K562 (cell line): Measurements from ENCODE around the gene IREB2. TPM values are rescaled to one million over a fixed set of nuclear protein-coding genes. Genes with fewer than 3 reads are reported as not detected.
"Not testable (repeated sequence)": the region's sequence is repeated elsewhere in the genome, so short reads cannot be mapped to it uniquely, and the experiment has no call there.

ENCODE experiments used
- ATAC-seq: fragments of 200-7000 bp; cut with Tn5 transposase; 3 replicates; pipeline ENCODE4 v1.9.1; 2020; ENCODE audit warnings: moderate library complexity
- BruUV-seq: library from RNA; stranded (reverse); fragments of 400-500 nt; replicated peaks from 2 replicates; lab custom pipeline; 2021; lab: Mats Ljungman, UMichigan
- CTCF ChIA-PET: fragments of 300-600 bp; formaldehyde crosslinking; extraction: SDS; loops from one replicate; lab custom pipeline; 2021; ENCODE audit warnings: low intra/inter-chr PET ratio; lab: Yijun Ruan, JAX
- POLR2A ChIA-PET: fragments of 300-600, 350-650 bp; sonication (Branson Sonifier 250); formaldehyde crosslinking; extraction: SDS; loops from one replicate; lab custom pipeline; 2021; ENCODE audit warnings: antibody characterized with exemption, inconsistent platforms; lab: Yijun Ruan, JAX
- DNase-seq, 4 experiments: peaks; one replicate each; pipeline versions ENCODE4 v3.0.0 to v3.0.0-alpha.2; 2011 to 2018; ENCODE audit warnings: low spot score in 3 of 4, mixed read lengths in 3 of 4; ENCODE audit errors: extremely low read depth in 1 of 4
- FAIRE-seq: peaks from 2 replicates; lab custom pipeline; 2011; peaks lifted over from hg19 to GRCh38; lab: Jason Lieb, UNC
- H2AFZ ChIP-seq: 2 replicates; pipeline ENCODE4 v1.6.0; 2011; ENCODE audit warnings: low read depth, low read length, control low read depth, inconsistent platforms
- H3K27ac ChIP-seq: fragments of 200-600 bp; 3 replicates; pipeline ENCODE4 v1.8.0; 2011; ENCODE audit warnings: low read depth, mild to moderate bottlenecking, control low read depth, inconsistent platforms, low read length, moderate library complexity, mixed read lengths; ENCODE audit errors: extremely low read depth
- H3K27me3 ChIP-seq, 2 experiments: fragments of 300-600 bp in 1 of 2; 2 replicates in 1 of 2; 3 replicates in 1 of 2; pipeline versions ENCODE4 v1.6.0 to v1.8.0; 2011; ENCODE audit warnings: inconsistent platforms in 2 of 2, low read length in 2 of 2, mild to moderate bottlenecking in 1 of 2, mixed read lengths in 1 of 2, moderate library complexity in 1 of 2; ENCODE audit not compliant: control insufficient read depth in 2 of 2, insufficient read depth in 2 of 2
- H3K36me3 ChIP-seq: fragments of 300-600 bp; 3 replicates; pipeline ENCODE4 v1.8.0; 2011; ENCODE audit warnings: mild to moderate bottlenecking, low read length, inconsistent platforms; ENCODE audit not compliant: control insufficient read depth, insufficient read depth
- H3K4me1 ChIP-seq, 2 experiments: fragments of 200-600 bp in 1 of 2; replicated peaks in 1 of 2; 2 replicates in 1 of 2; 3 replicates in 1 of 2; pipeline versions ENCODE4 v1.5.1 to v1.8.0; 2011; ENCODE audit warnings: inconsistent platforms in 2 of 2, low read length in 2 of 2, mild to moderate bottlenecking in 1 of 2, mixed read lengths in 1 of 2, moderate library complexity in 1 of 2; ENCODE audit not compliant: control insufficient read depth in 2 of 2, insufficient read depth in 2 of 2
- H3K4me2 ChIP-seq: 2 replicates; pipeline ENCODE4 v1.6.1; 2011; ENCODE audit warnings: low read length, control low read depth, inconsistent platforms, mixed read lengths; ENCODE audit not compliant: insufficient read depth
- H3K4me3 ChIP-seq: fragments of 200-600 bp; sonication (generic), shearing (Covaris generic); 2 replicates; pipeline ENCODE4 v1.5.1; 2016; ENCODE audit warnings: control low read depth, inconsistent platforms
- H3K79me2 ChIP-seq: fragments of 200-600 bp; 3 replicates; pipeline ENCODE4 v1.8.0; 2011; ENCODE audit warnings: low read length, inconsistent platforms; ENCODE audit not compliant: control insufficient read depth, insufficient read depth
- H3K9ac ChIP-seq, 2 experiments: 2 replicates each; pipeline versions ENCODE4 v1.6.0 to v1.6.1; 2011; ENCODE audit warnings: low read depth in 2 of 2, low read length in 2 of 2, control low read depth in 1 of 2, inconsistent platforms in 1 of 2, mild to moderate bottlenecking in 1 of 2, mixed read lengths in 1 of 2; ENCODE audit not compliant: insufficient read depth in 1 of 2
- H3K9me1 ChIP-seq: one replicate; pipeline ENCODE4 v1.6.0; 2011; ENCODE audit warnings: inconsistent platforms, mild to moderate bottlenecking, low read length, moderate library complexity; ENCODE audit not compliant: control insufficient read depth, insufficient read depth
- H3K9me3 ChIP-seq: replicated peaks from 2 replicates; pipeline ENCODE4 v1.5.1; 2011; ENCODE audit warnings: low read depth, low read length, inconsistent platforms; ENCODE audit not compliant: control insufficient read depth, insufficient read depth
- H4K20me1 ChIP-seq: replicated peaks from 2 replicates; pipeline ENCODE4 v1.6.1; 2011; ENCODE audit warnings: low read length, inconsistent platforms, mixed read lengths; ENCODE audit not compliant: control insufficient read depth, insufficient read depth
- ATF3 ChIP-seq, 2 experiments: fragments of 450-650 bp in 1 of 2; sonication (generic) in 1 of 2; formaldehyde crosslinking in 1 of 2; IDR thresholded peaks in 1 of 2; conservative IDR thresholded peaks in 1 of 2; 2 replicates each; pipeline versions ENCODE4 v1.6.1 to v1.8.1; 2016 to 2023; ENCODE audit warnings: mild to moderate bottlenecking in 2 of 2, moderate library complexity in 2 of 2, inconsistent platforms in 1 of 2, missing genetic modification reagents in 1 of 2
- BCOR ChIP-seq: fragments of 450-650 bp; IDR thresholded peaks from 2 replicates; pipeline ENCODE4 v1.6.1; 2016
- C11orf30 ChIP-seq: fragments of 450-650 bp; IDR thresholded peaks from 2 replicates; pipeline ENCODE4 v1.6.1; 2016; ENCODE audit warnings: low read depth, mild to moderate bottlenecking
- CC2D1A ChIP-seq: fragments of 450-650 bp; IDR thresholded peaks from 2 replicates; pipeline ENCODE4 v1.6.1; 2017; ENCODE audit warnings: mild to moderate bottlenecking
- CTBP1 ChIP-seq: fragments of 450-650 bp; IDR thresholded peaks from 2 replicates; pipeline ENCODE4 v1.6.1; 2016; ENCODE audit warnings: borderline replicate concordance
- HDGF ChIP-seq: fragments of 450-650 bp; IDR thresholded peaks from 2 replicates; pipeline ENCODE4 v1.6.1; 2016
- MAFF ChIP-seq: IDR thresholded peaks from 2 replicates; pipeline ENCODE4 v1.6.1; 2012; ENCODE audit warnings: low read length, improper control_type of control experiment
- MAFG ChIP-seq: fragments of 450-650 bp; conservative IDR thresholded peaks from 2 replicates; pipeline ENCODE4 v1.6.1; 2016; ENCODE audit warnings: missing genetic modification characterization, missing compliant biosample characterization
- MAFK ChIP-seq: IDR thresholded peaks from 2 replicates; pipeline ENCODE4 v1.6.1; 2011; ENCODE audit warnings: low read length, improper control_type of control experiment
- PREB ChIP-seq: sonication (generic); formaldehyde crosslinking; IDR thresholded peaks from 2 replicates; pipeline ENCODE4 v1.8.1; 2023; ENCODE audit warnings: mild to moderate bottlenecking, missing genetic modification reagents
- ZNF316 ChIP-seq: fragments of 450-650 bp; IDR thresholded peaks from 2 replicates; pipeline ENCODE4 v1.6.1; 2016
- WGBS: fragments of 100-300 bp; shearing (Covaris generic); methylation state at CpG from one replicate; pipeline ENCODE4 v1.1.6; 2016; ENCODE audit warnings: low coverage, mixed read lengths; ENCODE audit not compliant: insufficient coverage; ENCODE audit errors: missing lambda C conversion rate; 5-methylcytosine and 5-hydroxymethylcytosine counted together
- in situ Hi-C: fragments of 300-500 bp; cut with MboI; formaldehyde crosslinking; loops from 4 replicates; pipeline ENCODE4 v1.15.0; 2018; ENCODE audit warnings: inconsistent platforms, mixed read lengths
- intact Hi-C: fragments of 100-400 bp; cut with micrococcal nuclease; formaldehyde crosslinking; loops from 2 replicates; pipeline ENCODE4 v1.14.2; 2022
- polyA plus RNA-seq, 8 experiments: library from polyadenylated mRNA; depleted of rRNA in 4 of 8; stranded (reverse) in 5 of 8; unstranded in 3 of 8; fragments of >200 nt; fragmentation: Nextera tagmentation in 2 of 8; fragmentation: Illumina TruSeq in 1 of 8; extraction: Ambion mirVana in 2 of 8; extraction: Trizol in 1 of 8; gene quantifications; 2 replicates each; pipeline versions ENCODE4 v1.2.1 to v1.2.3, GENCODE V29; 2011 to 2014; ENCODE audit warnings: inconsistent platforms in 1 of 8, missing spikeins in 1 of 8
- total RNA-seq, 7 experiments: library from RNA; depleted of rRNA in 6 of 7; stranded (reverse); fragments of >200 nt in 6 of 7; fragmentation: Illumina TruSeq in 2 of 7; extraction: Trizol in 2 of 7; gene quantifications; 2 replicates each; pipeline versions ENCODE4 v1.2.1 to v1.2.3, GENCODE V29; 2011 to 2021; ENCODE audit warnings: low replicate concordance in 1 of 7
- TF ChIP-seq, protein P1 (sequence below): sonication (generic); formaldehyde crosslinking; IDR thresholded peaks from 2 replicates; pipeline ENCODE4 v1.8.0; 2023; ENCODE audit warnings: mild to moderate bottlenecking, missing genetic modification reagents
- TF ChIP-seq, protein P2 (sequence below), 2 experiments: fragments of 450-650 bp; IDR thresholded peaks; 2 replicates each; pipeline ENCODE4 v1.6.1; 2016

Gene IREB2
- total and polyA plus RNA-seq, 9 of the 15 experiments (the other 6 are each of a cell fraction or from before 2014, with no cell fraction given) = 16.8 to 61.7 (median 34.0) TPM

- WGBS = 67% methylated on average over 18 of the region's 18 CpGs
- CTCF ChIA-PET; H4K20me1 ChIP-seq; H3K9me1 ChIP-seq; H3K9me3 ChIP-seq; H3K4me1 ChIP-seq; H3K27me3 ChIP-seq; ATAC-seq; in situ Hi-C loops; FAIRE-seq; DNase-seq; TF ChIP-seq ATF3 (CRISPR knock-in tag; conservative IDR thresholded peaks at IDR 0.05): not testable (repeated sequence)
- Histone ChIP-seq H2AFZ (peak overlapping the region; percentile 98), H3K4me3 (peak overlapping the region; percentile 79), H3K27ac (peak overlapping the region; percentile 97), H3K4me2 (peak overlapping the region; percentile 96), H3K9ac (peak overlapping the region; percentile 98 to 99; a peak in 3 of 4 replicates), H3K36me3 (peaks cover 32% of the 10 kb centered on the region; the same call in 2 of the 3 replicates), H3K79me2 (peaks cover 37% of the 10 kb centered on the region)
- TSS peak; percentile 95 for BruUV-seq
- POLR2A ChIA-PET = interaction anchor here (0.7 to 3.1 kb wide), 15 partner anchors 9 to 1214 kb away, joined by 3 to 22 read pairs (median 5); partner anchors contain the start of genes CHRNA5, MORF4L1 and SKIC8
- intact Hi-C loops = loop anchor here (5.0 kb wide), 1 partner anchor 32 kb away; the partner anchor contains the start of gene HYKK
- TF ChIP-seq, protein P1, sequence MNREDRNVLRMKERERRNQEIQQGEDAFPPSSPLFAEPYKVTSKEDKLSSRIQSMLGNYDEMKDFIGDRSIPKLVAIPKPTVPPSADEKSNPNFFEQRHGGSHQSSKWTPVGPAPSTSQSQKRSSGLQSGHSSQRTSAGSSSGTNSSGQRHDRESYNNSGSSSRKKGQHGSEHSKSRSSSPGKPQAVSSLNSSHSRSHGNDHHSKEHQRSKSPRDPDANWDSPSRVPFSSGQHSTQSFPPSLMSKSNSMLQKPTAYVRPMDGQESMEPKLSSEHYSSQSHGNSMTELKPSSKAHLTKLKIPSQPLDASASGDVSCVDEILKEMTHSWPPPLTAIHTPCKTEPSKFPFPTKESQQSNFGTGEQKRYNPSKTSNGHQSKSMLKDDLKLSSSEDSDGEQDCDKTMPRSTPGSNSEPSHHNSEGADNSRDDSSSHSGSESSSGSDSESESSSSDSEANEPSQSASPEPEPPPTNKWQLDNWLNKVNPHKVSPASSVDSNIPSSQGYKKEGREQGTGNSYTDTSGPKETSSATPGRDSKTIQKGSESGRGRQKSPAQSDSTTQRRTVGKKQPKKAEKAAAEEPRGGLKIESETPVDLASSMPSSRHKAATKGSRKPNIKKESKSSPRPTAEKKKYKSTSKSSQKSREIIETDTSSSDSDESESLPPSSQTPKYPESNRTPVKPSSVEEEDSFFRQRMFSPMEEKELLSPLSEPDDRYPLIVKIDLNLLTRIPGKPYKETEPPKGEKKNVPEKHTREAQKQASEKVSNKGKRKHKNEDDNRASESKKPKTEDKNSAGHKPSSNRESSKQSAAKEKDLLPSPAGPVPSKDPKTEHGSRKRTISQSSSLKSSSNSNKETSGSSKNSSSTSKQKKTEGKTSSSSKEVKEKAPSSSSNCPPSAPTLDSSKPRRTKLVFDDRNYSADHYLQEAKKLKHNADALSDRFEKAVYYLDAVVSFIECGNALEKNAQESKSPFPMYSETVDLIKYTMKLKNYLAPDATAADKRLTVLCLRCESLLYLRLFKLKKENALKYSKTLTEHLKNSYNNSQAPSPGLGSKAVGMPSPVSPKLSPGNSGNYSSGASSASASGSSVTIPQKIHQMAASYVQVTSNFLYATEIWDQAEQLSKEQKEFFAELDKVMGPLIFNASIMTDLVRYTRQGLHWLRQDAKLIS (CRISPR knock-in tag) = peak; percentile 30; the same call in 1 of the 2 replicates
- TF ChIP-seq, protein P2, sequence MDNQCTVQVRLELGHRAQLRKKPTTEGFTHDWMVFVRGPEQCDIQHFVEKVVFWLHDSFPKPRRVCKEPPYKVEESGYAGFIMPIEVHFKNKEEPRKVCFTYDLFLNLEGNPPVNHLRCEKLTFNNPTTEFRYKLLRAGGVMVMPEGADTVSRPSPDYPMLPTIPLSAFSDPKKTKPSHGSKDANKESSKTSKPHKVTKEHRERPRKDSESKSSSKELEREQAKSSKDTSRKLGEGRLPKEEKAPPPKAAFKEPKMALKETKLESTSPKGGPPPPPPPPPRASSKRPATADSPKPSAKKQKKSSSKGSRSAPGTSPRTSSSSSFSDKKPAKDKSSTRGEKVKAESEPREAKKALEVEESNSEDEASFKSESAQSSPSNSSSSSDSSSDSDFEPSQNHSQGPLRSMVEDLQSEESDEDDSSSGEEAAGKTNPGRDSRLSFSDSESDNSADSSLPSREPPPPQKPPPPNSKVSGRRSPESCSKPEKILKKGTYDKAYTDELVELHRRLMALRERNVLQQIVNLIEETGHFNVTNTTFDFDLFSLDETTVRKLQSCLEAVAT (IDR thresholded peaks at IDR 0.05) = peak in 1 of 2 experiments; percentile 57; a peak in 1 of 4 replicates
- 0 out of 2 replicates have a peak, but pooled peaks have one; percentile 33 for TF ChIP-seq PREB (CRISPR knock-in tag)
- TF ChIP-seq MAFG (tag) = peak; percentile 77
- TF ChIP-seq ZNF316 = peak; percentile 95
- peak; percentile 42 for TF ChIP-seq MAFF
- TF ChIP-seq CC2D1A = 0 out of 2 replicates have a peak, but pooled peaks have one; percentile 4
- peak; percentile 84 for TF ChIP-seq HDGF
- 0 out of 2 replicates have a peak, but pooled peaks have one; percentile 37 for TF ChIP-seq MAFK
- peak; percentile 86 for TF ChIP-seq C11orf30
- TF ChIP-seq CTBP1 = peak; percentile 19; the same call in 1 of the 2 replicates
- TF ChIP-seq ATF3 (IDR thresholded peaks at IDR 0.05) = peak; percentile 58
- peak; percentile 71; the same call in 1 of the 2 replicates for TF ChIP-seq BCOR
- TF ChIP-seq, all 486 proteins: peak for 13; not testable (repeated sequence) for 473
These were observed 101.6 kb downstream of the IREB2 start for GRCh38 chr15:78539464-78540140.
